HTERT RPE-1 (cell line): ENCODE data around the gene DPH2.

Experiments
- in situ Hi-C: fragments of 300-500 bp; cut with MboI; formaldehyde crosslinking; loops from 4 replicates; pipeline ENCODE4 v1.14.3; 2020; ENCODE audit warnings: low sequenced_read_pairs

The DPH2 gene

GRCh38 chr1:43969746-43970466, at the start of gene DPH2:
TSS of gene DPH2 (plus strand) at chr1:43970010. CDS start at chr1:43970176, 166 bp downstream.
- in situ Hi-C loops, result no loop called here

GRCh38 chr1:43921022-43921421, 48.8 kb upstream of the DPH2 start:
- in situ Hi-C loops, result no loop called here

- in situ Hi-C loops, result no loop called here
Observed at GRCh38 chr1:43924516-43924915, 45.3 kb upstream of the DPH2 start.

GRCh38 chr1:43925846-43926245, 44.0 kb upstream of the DPH2 start:
- in situ Hi-C loops, result no loop called here

GRCh38 chr1:43930168-43930948, 39.5 kb upstream of the DPH2 start:
- in situ Hi-C loops, result no loop called here

- in situ Hi-C loops, result no loop called here
Observed at GRCh38 chr1:43930949-43931275, 38.9 kb upstream of the DPH2 start.

- in situ Hi-C loops, result no loop called here
Observed at GRCh38 chr1:43931711-43932660, 37.8 kb upstream of the DPH2 start.

GRCh38 chr1:43932786-43933385, 36.9 kb upstream of the DPH2 start:
- in situ Hi-C loops, result no loop called here

- in situ Hi-C loops, result no loop called here
Observed at GRCh38 chr1:43933386-43934100, 36.3 kb upstream of the DPH2 start, which contains the start of gene ARTN. TSS of gene ARTN (plus strand) at chr1:43933801. CDS start at chr1:43935657, 1,856 bp downstream.

- in situ Hi-C loops, result no loop called here
Observed at GRCh38 chr1:43934101-43934985, 35.5 kb upstream of the DPH2 start.

GRCh38 chr1:43934986-43935324, 34.9 kb upstream of the DPH2 start:
- in situ Hi-C loops, result no loop called here

GRCh38 chr1:43935711-43936427, 33.9 kb upstream of the DPH2 start:
- in situ Hi-C loops, result no loop called here

- in situ Hi-C loops, result no loop called here
Observed at GRCh38 chr1:43936431-43937151, 33.2 kb upstream of the DPH2 start.

- in situ Hi-C loops, result no loop called here
Observed at GRCh38 chr1:43937179-43937865, 32.5 kb upstream of the DPH2 start.

- in situ Hi-C loops, result no loop called here
Observed at GRCh38 chr1:43938383-43938782, 31.4 kb upstream of the DPH2 start.

GRCh38 chr1:43938892-43939587, 30.8 kb upstream of the DPH2 start:
- in situ Hi-C loops, result no loop called here

- in situ Hi-C loops, result no loop called here
Observed at GRCh38 chr1:43942411-43942810, 27.4 kb upstream of the DPH2 start.
